IMR-90 (cell line): Measurements from ENCODE around the gene ZMYM4.

Experiments used
- CEBPB ChIP-seq: IDR thresholded peaks from 2 replicates; pipeline ENCODE4 v1.6.1; 2012; ENCODE audit warnings: low read depth, low read length, improper control_type of control experiment
- CTCF ChIP-seq: conservative IDR thresholded peaks from 2 replicates; pipeline ENCODE4 v1.5.1; 2012; ENCODE audit warnings: mild to moderate bottlenecking, low read depth, low read length, improper control_type of control experiment
- MAFK ChIP-seq: IDR thresholded peaks from 2 replicates; pipeline ENCODE4 v1.6.1; 2012; ENCODE audit warnings: low read depth, low read length, improper control_type of control experiment
- MAZ ChIP-seq: IDR thresholded peaks from 2 replicates; pipeline ENCODE4 v1.6.1; 2012; ENCODE audit warnings: low read depth, mild to moderate bottlenecking, low read length, improper control_type of control experiment, moderate library complexity, borderline replicate concordance
- MXI1 ChIP-seq: IDR thresholded peaks from 2 replicates; pipeline ENCODE4 v1.6.1; 2012; ENCODE audit warnings: low read depth, mild to moderate bottlenecking, low read length, moderate library complexity, borderline replicate concordance
- NFE2L2 ChIP-seq: fragments of 150-350 bp; IDR thresholded peaks from 2 replicates; pipeline ENCODE4 v1.6.1; 2016; ENCODE audit warnings: low read depth, mild to moderate bottlenecking, low read length
- POLR2A ChIP-seq: IDR thresholded peaks from 2 replicates; pipeline ENCODE4 v1.6.1; 2012; ENCODE audit warnings: mild to moderate bottlenecking, low read depth, low read length
- RAD21 ChIP-seq: IDR thresholded peaks from 2 replicates; pipeline ENCODE4 v1.6.1; 2012; ENCODE audit warnings: low read length, improper control_type of control experiment
- RCOR1 ChIP-seq: IDR thresholded peaks from 2 replicates; pipeline ENCODE4 v1.6.1; 2012; ENCODE audit warnings: mild to moderate bottlenecking, low read length, improper control_type of control experiment; ENCODE audit not compliant: insufficient replicate concordance
- RFX5 ChIP-seq: IDR thresholded peaks from 2 replicates; pipeline ENCODE4 v1.8.0; 2012; ENCODE audit warnings: low read depth, mild to moderate bottlenecking, low read length, moderate library complexity
- SMC3 ChIP-seq: fragments of 150-350 bp; IDR thresholded peaks from 2 replicates; pipeline ENCODE4 v1.6.1; 2016; ENCODE audit warnings: low read depth, mild to moderate bottlenecking, antibody characterized with exemption, low read length, moderate library complexity
- TF ChIP-seq, protein P1 (sequence below): fragments of 150-350 bp; IDR thresholded peaks from 2 replicates; pipeline ENCODE4 v1.6.1; 2017; ENCODE audit warnings: mild to moderate bottlenecking, antibody characterized with exemption, low read length, low read depth
- TF ChIP-seq, protein P2 (sequence below): fragments of 150-350 bp; IDR thresholded peaks from 2 replicates; pipeline ENCODE4 v1.6.1; 2016; ENCODE audit warnings: low read depth, mild to moderate bottlenecking, low read length, moderate library complexity, borderline replicate concordance

DNA sequence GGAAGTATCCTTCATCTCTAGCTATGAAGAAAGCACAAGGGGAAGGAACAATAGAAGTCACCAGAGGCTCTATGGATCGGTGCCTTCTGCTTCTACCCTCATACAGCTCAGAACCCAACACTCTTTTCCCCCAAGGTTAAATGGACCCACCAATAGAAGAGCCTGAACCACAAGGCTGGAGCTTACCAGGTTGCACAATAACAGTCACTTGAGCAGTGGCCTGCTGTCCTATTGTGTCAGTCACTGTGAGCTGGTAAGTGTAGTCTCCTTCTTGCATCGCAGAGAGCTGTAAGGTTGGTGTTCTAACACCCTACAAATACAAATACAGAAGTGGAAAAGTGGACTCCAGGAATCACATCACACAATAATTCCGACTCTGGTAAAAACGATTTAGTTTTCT is 185.7 kb downstream of the ZMYM4 start:
- TF ChIP-seq CTCF (no peak), RAD21 (no peak), POLR2A (no peak), MAFK (no peak), NFE2L2 (no peak), CEBPB (peak; percentile 64; the same call in 1 of the 2 replicates), SMC3 (no peak), MXI1 (no peak), RFX5 (no peak), RCOR1 (no peak), MAZ (no peak)
- TF ChIP-seq, protein P1, sequence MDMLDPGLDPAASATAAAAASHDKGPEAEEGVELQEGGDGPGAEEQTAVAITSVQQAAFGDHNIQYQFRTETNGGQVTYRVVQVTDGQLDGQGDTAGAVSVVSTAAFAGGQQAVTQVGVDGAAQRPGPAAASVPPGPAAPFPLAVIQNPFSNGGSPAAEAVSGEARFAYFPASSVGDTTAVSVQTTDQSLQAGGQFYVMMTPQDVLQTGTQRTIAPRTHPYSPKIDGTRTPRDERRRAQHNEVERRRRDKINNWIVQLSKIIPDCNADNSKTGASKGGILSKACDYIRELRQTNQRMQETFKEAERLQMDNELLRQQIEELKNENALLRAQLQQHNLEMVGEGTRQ = no peak
- TF ChIP-seq, protein P2, sequence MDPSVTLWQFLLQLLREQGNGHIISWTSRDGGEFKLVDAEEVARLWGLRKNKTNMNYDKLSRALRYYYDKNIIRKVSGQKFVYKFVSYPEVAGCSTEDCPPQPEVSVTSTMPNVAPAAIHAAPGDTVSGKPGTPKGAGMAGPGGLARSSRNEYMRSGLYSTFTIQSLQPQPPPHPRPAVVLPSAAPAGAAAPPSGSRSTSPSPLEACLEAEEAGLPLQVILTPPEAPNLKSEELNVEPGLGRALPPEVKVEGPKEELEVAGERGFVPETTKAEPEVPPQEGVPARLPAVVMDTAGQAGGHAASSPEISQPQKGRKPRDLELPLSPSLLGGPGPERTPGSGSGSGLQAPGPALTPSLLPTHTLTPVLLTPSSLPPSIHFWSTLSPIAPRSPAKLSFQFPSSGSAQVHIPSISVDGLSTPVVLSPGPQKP = no peak
